GM15510 (cell line): ENCODE data around the gene ISG20L2.

Experiments used
- POLR2A ChIP-seq: IDR thresholded peaks from 3 replicates; pipeline ENCODE4 v1.6.1; 2011; ENCODE audit warnings: borderline replicate concordance; ENCODE audit not compliant: insufficient read length; ENCODE audit errors: extremely low read depth

The ISG20L2 gene

DNA sequence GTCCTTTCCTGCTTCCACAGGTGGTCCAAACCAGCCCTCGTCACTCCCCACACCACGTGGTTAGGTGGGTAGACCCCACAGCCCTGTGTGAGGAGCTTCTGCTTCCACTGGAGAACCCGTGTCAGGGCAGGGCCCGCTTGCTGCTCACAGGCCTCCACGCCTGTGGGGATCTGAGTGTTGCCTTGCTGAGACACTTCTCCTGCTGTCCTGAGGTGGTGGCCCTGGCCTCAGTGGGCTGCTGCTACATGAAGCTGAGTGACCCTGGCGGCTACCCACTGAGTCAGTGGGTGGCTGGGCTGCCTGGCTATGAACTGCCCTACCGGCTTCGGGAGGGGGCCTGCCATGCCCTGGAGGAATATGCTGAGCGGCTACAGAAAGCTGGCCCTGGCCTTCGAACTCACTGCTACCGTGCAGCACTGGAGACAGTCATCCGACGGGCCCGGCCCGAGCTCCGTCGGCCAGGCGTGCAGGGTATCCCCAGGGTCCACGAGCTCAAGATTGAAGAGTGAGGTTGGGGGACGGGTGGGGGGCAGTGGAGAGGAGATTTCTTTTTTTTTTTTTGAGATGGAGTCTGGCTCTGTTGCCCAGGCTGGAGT, 5.5 kb upstream of the ISG20L2 start:
- no peak for TF ChIP-seq POLR2A

DNA sequence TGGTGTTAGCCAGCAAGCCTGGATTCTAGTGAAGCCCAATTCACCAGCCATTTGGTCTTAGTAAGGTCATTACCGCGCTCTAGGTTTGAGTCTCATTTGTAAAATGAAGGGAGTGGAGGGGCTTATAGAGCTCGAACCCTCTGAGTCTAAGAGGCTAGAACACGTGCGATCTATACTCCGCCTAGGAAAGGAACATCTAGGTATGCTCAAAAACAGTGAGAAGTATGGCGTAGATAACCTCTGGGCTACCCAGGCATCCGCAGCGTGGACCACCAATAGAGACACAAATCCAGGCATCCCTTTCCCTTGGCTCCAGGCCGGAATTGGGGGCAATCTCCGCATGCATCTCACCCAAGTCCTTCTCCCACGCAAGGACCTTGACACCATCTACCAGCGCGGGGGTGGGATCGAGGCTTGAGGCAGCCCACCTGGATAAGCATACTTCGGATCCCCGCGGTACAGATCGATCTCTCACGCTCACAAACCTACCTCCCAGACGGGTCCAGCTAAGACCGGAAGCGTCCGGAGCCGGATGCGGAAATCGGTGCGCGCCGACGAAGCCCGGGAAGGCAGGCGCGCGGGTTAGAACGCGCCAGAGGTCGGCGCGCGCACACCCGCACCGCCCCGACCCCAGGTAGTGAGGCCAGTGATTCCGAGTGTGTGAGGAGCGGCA, 504 bp downstream of the ISG20L2 start, which contains the start of gene METTL25B:
Gene METTL25B, plus strand, starts transcription at position 544 of the 673 bp plus-strand sequence. CDS start 636 bp downstream, outside the sequence.
- TF ChIP-seq POLR2A, result peak; percentile 80

DNA sequence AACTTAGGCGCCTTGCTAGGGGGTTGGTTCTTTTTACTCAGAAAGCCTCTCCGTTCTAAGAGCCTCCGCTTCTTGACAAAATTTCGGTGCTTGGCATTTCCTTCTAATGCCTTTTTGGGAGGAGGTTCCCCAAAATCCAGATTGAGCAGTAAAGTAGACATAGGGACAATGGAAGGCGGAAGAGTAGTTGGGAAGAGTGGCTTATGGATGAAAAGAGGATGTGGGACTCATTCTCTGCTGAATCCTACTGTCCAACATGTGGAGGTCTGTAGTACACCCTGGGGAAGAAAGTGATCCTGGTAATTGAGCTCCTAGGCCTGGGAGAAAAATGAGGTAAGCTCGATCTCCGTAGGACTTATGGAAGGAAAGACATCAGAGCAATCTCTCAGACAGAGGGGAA, 1.1 kb downstream of the ISG20L2 start:
- no peak for TF ChIP-seq POLR2A

DNA sequence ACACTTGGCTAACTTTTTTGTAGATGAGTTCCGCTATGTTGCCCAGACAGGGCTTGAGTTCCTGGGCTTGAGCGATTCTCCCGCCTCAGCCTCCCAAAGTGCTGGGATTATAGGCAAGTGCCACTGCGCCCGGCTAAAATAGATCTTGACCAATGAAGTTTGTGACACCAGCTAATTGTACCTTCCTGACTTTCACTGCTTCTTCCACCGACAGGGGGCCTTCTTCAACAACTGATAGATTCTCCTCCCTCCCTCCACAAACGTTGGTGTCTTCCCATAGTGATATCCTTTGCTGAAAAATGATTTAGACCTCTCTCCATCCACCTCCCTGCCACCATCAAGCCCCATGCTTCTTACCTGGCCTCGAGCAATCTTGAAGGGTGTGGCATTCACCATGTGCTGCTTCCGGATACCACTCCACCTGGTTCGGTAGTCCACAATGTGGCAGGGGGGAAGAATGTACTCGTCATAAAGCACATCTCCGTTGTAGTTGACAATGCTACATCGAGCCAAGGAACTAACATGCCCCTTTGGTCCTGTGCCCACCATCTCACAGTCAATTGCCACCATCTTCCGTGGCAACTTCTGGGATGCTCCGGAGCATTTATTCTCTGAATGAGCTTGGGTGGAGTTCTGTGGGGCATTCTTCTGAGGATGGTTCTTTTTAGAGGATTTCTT, 1.9 kb downstream of the ISG20L2 start:
- no peak for TF ChIP-seq POLR2A

DNA sequence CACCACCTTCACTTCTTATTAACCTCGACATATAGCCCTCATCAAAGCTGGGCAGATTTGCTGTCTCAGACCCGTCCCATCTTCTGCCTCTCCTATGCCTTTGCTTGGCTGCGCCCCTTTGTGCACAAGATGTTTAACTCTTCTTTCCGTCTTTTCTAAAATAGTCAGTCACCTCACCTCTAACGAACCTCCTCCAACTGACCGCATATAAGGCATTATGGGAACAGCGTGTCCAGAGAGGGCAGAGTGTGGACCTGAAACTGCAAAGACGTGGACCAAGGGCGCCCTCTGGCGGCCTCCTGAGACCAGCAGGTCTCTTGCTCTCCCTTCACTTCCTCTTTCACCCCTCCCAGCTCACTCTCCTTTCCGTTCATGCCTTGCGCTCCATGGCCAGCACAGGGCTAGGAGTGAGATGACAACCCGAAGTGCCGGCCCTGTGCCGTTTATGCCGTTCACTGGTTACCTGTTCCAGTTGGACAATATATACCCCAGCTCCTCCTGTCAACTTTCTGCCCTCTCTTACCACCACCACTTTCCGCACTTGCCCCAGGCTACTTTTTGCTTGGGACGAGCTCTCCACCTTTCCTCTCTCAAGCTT, 2.8 kb downstream of the ISG20L2 start:
- no peak for TF ChIP-seq POLR2A

DNA sequence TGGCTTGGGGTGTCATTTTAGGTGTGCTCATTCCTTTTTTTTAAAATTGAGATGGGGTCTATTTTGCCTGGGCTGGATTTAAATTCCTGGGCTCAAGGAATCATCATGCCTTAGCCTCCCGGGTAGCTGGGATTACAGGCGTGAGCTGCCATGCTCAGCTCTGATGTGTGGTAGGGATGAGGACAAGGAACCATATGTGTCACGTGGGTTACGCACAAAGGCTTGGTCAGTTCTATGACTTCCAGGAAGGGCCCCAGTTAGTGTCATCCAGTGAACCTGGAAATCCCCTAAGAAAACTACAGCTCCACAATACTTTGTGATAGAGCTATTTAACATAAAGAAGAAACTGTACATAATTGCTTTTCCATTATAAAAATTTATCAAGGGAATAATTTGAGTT, 7.0 kb downstream of the ISG20L2 start:
- TF ChIP-seq POLR2A, result no peak

DNA sequence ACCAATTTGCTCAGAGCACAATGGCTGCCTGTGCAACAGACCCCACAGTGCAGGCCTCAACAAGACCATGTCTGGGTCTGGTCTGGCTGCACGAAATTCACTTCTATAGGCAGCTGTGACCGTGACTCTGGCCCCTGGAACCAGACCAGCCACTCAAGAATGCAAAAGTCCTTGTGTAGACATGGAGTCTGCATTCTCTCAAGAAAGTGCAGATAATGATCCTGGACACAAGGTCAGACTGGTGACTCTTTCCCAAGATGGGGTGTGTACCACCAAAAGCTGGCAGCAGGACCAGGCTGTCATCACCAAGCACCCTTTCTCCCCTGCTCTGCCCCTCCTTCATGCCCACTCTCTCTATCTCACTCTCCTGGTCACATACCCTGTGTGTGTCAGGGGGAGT, 7.4 kb downstream of the ISG20L2 start:
- TF ChIP-seq POLR2A, result no peak

DNA sequence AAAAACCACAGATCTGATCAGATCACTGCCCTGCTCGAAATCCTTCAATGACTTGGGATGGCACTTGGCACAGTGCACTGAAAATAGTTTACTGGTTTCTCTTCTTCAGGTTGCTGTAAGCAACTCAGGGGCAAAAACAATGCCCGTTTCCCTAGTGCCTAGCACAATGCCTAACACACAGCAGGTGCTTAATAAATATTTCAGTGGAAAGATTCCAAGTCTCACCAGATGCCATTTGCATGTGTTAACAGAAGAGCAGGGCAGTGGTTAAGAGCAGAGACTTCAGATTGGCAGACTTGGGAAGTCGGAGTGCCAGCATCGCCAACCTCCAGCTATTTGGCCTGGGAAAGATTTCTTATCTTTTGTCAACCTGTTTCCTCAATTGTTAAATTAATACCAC, 11.2 kb downstream of the ISG20L2 start:
- TF ChIP-seq POLR2A, result no peak

DNA sequence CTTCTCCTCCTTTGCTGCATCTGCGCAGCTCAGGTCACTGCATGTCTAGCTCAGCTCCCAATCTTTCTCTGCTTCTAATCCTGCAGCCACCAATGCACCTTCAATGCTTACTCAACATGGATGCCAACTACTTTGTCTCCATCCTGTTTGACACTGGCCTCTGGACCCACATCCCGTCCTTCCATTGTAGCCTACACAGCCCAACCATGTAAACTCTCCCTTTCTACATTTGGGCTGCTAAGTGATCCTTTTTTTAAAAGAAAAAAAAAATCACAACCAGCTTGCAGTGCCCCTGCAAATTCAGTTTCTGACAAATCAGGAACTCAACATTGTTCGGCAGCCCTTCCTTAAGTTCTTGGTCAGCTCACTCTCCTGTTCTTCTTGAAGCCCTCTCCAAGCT, 13.7 kb downstream of the ISG20L2 start:
- no peak for TF ChIP-seq POLR2A

DNA sequence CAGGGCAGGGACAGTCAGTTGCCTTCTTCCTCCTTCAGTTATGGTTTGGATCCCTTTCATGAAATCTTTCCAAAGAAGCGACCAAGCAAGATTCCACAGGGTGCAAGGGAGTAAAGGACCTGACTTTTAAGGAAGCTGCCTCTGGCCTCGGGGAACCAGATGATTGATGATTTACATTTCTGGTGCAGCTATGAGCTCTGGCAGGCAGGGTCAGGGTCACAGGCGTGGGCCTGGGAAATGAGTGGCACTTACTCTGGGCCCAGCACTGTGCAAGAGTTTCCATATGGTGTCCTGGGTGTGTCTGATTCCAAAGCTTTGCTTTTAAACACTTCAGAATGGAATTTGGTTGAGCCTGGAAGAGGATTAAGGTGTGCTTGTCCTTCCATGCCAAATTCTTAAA, 15.9 kb downstream of the ISG20L2 start:
- no peak for TF ChIP-seq POLR2A

DNA sequence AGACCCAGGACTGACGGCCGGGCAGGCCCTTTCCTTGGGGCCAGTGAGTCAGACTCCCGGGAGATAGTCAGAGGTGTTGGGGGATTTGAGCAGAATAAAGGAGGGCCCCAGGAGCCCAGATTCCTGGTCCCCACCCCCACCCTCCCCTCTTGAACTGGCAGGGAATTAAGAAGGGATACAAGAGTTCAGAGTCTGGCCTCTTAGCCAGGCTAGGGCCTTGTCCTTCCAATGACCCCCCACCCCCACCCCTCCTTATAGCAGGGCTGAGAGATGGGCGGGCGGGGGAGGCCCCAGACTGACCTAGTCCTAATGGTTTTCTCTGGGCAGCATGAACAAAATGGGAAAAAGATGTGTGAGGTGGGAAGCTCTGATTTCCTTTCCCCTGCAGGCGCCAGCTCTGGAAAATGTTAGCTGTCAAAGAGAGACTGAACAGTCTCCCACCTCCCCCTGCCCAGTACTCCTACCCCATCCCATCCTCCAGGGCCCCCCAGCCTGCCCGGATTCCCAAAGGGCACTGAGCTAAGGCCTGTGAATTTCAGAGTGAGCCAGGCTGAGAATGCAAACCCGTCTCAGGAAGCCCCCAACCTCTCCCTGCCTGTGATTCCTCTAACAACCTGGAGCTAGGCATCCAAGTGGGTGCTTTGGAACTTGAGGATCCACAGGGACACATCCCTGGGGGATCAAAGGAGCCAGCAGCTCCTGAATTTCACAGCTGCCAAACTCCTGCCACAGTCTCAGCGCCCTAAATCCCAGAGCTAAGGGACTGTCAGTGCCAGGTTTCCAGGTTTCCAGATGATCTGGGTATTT, 17.4 kb downstream of the ISG20L2 start:
- TF ChIP-seq POLR2A, result no peak

DNA sequence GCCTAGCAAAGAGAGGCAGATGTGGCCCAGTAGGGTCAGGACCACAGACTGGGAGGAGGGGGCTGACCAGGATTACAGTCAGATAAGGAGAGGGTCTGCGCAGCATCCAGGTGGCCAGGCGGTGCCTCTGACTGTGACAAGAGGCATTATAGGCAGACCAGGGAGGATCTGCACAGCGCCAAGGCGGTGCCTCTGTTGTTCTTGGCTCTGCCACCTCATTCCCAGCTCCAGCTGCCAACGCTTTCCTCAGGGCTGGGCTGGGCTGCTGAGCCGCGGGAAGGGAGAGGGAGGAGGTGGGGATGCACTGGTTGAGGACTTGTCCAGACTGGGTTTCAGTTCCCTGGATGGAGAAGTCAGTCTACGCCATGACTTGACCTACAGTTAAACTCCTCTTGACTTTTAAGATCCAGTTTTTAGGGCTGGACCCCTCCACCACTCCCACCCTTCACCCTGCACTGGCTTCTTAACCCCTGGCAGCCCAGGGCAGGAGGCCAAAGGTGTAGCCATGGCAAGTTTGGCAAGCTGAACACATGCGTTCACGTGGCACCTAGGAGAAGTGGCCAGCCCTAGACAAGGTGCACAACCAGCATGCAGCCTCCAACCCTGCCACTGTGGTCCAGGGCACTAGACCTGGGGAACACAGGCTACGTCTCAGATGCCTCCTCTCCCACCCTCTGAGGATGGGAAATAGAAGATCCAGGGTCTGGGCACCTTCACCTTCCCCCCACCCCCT, 18.6 kb downstream of the ISG20L2 start:
- TF ChIP-seq POLR2A, result no peak

DNA sequence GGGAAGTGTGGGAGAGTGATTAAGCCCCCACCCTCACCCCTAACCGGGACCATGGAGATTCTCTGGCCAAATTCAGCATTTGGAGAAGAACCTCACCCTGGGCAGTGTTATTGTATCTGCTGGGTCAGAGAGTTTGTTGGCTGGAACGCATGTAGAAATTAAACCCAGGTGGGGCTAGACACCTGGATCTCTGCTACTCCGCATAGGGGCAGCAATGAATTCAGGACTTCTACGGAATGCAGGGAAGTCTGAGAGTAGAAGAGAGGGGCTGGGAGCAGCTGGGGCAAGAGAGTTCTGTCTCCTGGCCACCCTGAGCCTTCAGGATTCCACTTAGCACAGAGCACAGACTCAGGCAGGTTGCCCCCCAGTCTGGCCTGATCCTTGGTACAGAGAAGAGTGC, 19.5 kb downstream of the ISG20L2 start:
- no peak for TF ChIP-seq POLR2A

DNA sequence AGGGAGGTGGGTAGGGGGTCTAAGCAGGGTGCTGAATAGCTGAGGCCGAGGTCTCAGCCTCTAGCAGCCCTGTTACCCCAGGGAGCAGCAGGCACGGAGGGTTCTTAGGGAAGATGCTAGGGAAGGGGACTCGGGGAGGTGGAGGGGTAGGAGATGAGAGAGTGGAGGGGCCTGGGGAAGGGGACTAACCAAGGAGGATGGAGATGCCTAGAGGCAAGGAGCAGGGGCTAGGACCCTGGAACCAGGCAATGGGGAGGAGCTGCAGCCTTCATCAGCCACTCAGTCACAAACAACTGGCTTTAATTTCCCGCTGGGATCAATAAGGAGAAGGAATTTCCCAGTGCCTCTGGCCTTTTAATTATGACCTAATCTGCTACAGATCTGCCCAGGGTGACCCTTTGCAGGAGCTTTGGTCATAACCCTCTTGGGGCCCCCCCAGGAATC, 20.3 kb downstream of the ISG20L2 start:
- no peak for TF ChIP-seq POLR2A
